ENCODE data around the gene BMPR1A.

DNA sequence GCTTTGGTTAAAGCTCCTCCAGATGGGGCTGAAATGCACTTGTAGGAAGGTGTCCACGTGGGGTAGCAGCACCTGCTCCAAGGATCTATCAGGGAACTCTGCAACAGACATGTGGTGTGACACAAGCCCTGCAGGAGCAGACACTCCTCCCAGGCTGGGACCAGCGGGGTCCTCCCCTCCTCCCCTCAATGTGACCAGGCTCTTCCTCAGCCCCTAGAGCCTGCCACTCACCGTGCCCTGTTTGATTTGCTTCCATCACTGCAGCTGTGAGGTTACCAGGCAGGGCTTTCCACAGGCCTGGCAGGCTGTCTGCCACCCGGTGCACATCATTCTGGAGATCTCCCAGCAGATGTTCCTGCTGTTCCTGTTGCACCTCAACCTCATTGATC, 187.6 kb downstream of the BMPR1A start:
- TF ChIP-seq CTCF (IDR thresholded peaks at IDR 0.05) (no peak), POLR2A (IDR thresholded peaks at IDR 0.05) (no peak)

All from body of pancreas (tissue), 4 donors.